Left ventricle myocardium inferior (tissue), 1 donor: Measurements from ENCODE around the gene PDZD2. TPM values are rescaled to one million over a fixed set of nuclear protein-coding genes. Genes with fewer than 3 reads are reported as not detected.

Source experiments
- DNase-seq: peaks from one replicate; pipeline ENCODE4 v3.0.0-alpha.2; 2020
- H3K27ac ChIP-seq: fragments of 200-600 bp; replicated peaks from 2 replicates; pipeline ENCODE4 v1.8.0; 2021
- H3K27me3 ChIP-seq: fragments of 200-600 bp; 2 replicates; pipeline ENCODE4 v1.8.0; 2021; ENCODE audit warnings: low read depth
- H3K36me3 ChIP-seq: fragments of 200-600 bp; 2 replicates; pipeline ENCODE4 v1.8.0; 2021
- H3K4me1 ChIP-seq: fragments of 200-600 bp; 2 replicates; pipeline ENCODE4 v1.8.0; 2021
- H3K4me3 ChIP-seq: fragments of 200-600 bp; 2 replicates; pipeline ENCODE4 v1.8.0; 2021; ENCODE audit warnings: mild to moderate bottlenecking, moderate library complexity
- H3K9me3 ChIP-seq: fragments of 200-600 bp; replicated peaks from 2 replicates; pipeline ENCODE4 v1.8.0; 2021
- CTCF ChIP-seq: fragments of 200-600 bp; IDR thresholded peaks from 2 replicates; pipeline ENCODE4 v1.8.0; 2021; ENCODE audit warnings: antibody characterized with exemption, mild to moderate bottlenecking, borderline replicate concordance
- intact Hi-C: fragments of 100-400 bp; cut with micrococcal nuclease; formaldehyde crosslinking; loops from one replicate; pipeline ENCODE4 v1.11.0; 2022
- total RNA-seq: library from RNA; stranded (reverse); fragmentation: NEBNext Ultra II Directional; extraction: Animal tissue kit (Norgen Biotek cat#: 25700); gene quantifications from one replicate; pipeline ENCODE4 v1.2.1, GENCODE V29; 2021
- donor health status: DM: no; HTN: yes; CAD: no; lungs with severe emphysema.

PDZD2 gene
- total RNA-seq, 1 donor from 2014 or later: 120 TPM

- Histone ChIP-seq H3K36me3 (no peaks in the 10 kb centered on the region), H3K27me3 (no peaks in the 10 kb centered on the region), H3K4me1 (peaks cover 33% of the 10 kb centered on the region), H3K27ac (peak overlapping the region; percentile 75), H3K9me3 (no peaks in the 10 kb centered on the region), H3K4me3 (no peak overlapping the region)
- TF ChIP-seq CTCF: no peak
- peak; percentile 56 for DNase-seq
- intact Hi-C loops: no loop called here
Measured at GRCh38 chr5:31626156-31626555, 12.8 kb upstream of the PDZD2 start.

- intact Hi-C loops: no loop called here
- Histone ChIP-seq H3K4me3 (no peak overlapping the region), H3K9me3 (no peaks in the 10 kb centered on the region), H3K36me3 (no peaks in the 10 kb centered on the region), H3K4me1 (peaks cover 38% of the 10 kb centered on the region), H3K27me3 (no peaks in the 10 kb centered on the region), H3K27ac (peak overlapping the region; percentile 75)
- DNase-seq: no peak
- TF ChIP-seq CTCF: no peak
Measured at GRCh38 chr5:31626604-31627234, 12.2 kb upstream of the PDZD2 start.

GRCh38 chr5:31630931-31631330 is 8.0 kb upstream of the PDZD2 start:
- peak; percentile 83 for DNase-seq
- H3K9me3 ChIP-seq: no peaks in the 10 kb centered on the region
- H3K27me3 ChIP-seq: no peaks in the 10 kb centered on the region
- TF ChIP-seq CTCF: no peak
- peak overlapping the region; percentile 81 for H3K27ac ChIP-seq
- no peak overlapping the region for H3K4me3 ChIP-seq
- peaks cover 32% of the 10 kb centered on the region for H3K4me1 ChIP-seq
- intact Hi-C loops: no loop called here
- H3K36me3 ChIP-seq: no peaks in the 10 kb centered on the region

- Histone ChIP-seq H3K9me3 (no peaks in the 10 kb centered on the region), H3K4me3 (no peak overlapping the region), H3K27ac (no peak overlapping the region), H3K4me1 (peaks cover 38% of the 10 kb centered on the region), H3K36me3 (no peaks in the 10 kb centered on the region), H3K27me3 (no peaks in the 10 kb centered on the region)
- no peak for DNase-seq
- TF ChIP-seq CTCF: no peak
- intact Hi-C loops: no loop called here
Measured at GRCh38 chr5:31632460-31632859, 6.5 kb upstream of the PDZD2 start.

- intact Hi-C loops: no loop called here
- H3K27ac ChIP-seq: peak overlapping the region; percentile 91
Measured at GRCh38 chr5:31635446-31635845, 3.5 kb upstream of the PDZD2 start.

More at GRCh38 chr5:31635446-31635845, 3.5 kb upstream of the PDZD2 start:
- no peak for TF ChIP-seq CTCF
- Histone ChIP-seq H3K36me3 (no peaks in the 10 kb centered on the region), H3K9me3 (no peaks in the 10 kb centered on the region), H3K4me1 (peaks cover 62% of the 10 kb centered on the region), H3K27me3 (no peaks in the 10 kb centered on the region), H3K4me3 (no peak overlapping the region)
- no peak for DNase-seq
